Measurements from ENCODE around the gene TRABD2B. TPM values are rescaled to one million over a fixed set of nuclear protein-coding genes. Genes with fewer than 3 reads are reported as not detected.

TRABD2B gene
- polyA plus RNA-seq, 1 of the 3 experiments (the other 2 are of a cell fraction), result 0.03 TPM

- no peak for DNase-seq
- TF ChIP-seq MEF2A (IDR thresholded peaks at IDR 0.05; ENCODE audit: borderline replicate concordance, low read depth), result no peak
- no peak for TF ChIP-seq GABPA (IDR thresholded peaks at IDR 0.05; ENCODE audit: low read depth)
- TF ChIP-seq POLR2AphosphoS5 (IDR thresholded peaks at IDR 0.05; ENCODE audit: low read depth, low read length), result no peak
- no peak for TF ChIP-seq FOXM1 (IDR thresholded peaks at IDR 0.05; ENCODE audit: low read depth)
- no peak for TF ChIP-seq USF1 (IDR thresholded peaks at IDR 0.05; ENCODE audit: borderline replicate concordance, low read depth)
- TF ChIP-seq TAF1 (IDR thresholded peaks at IDR 0.05; ENCODE audit: borderline replicate concordance, low read depth, low read length), result no peak
- TF ChIP-seq FOXJ3 (CRISPR knock-in tag; IDR thresholded peaks at IDR 0.05), result no peak
- TF ChIP-seq PBX3 (IDR thresholded peaks at IDR 0.05), result no peak
- no peak for TF ChIP-seq ELF1 (IDR thresholded peaks at IDR 0.05)
- TF ChIP-seq NRF1 (IDR thresholded peaks at IDR 0.05; ENCODE audit: low read depth, low read length), result no peak
- no peak for TF ChIP-seq RXRA (IDR thresholded peaks at IDR 0.05; ENCODE audit: borderline replicate concordance, low read depth)
- TF ChIP-seq RAD21 (IDR thresholded peaks at IDR 0.05; ENCODE audit: low read length), result no peak
- TF ChIP-seq, protein P1, sequence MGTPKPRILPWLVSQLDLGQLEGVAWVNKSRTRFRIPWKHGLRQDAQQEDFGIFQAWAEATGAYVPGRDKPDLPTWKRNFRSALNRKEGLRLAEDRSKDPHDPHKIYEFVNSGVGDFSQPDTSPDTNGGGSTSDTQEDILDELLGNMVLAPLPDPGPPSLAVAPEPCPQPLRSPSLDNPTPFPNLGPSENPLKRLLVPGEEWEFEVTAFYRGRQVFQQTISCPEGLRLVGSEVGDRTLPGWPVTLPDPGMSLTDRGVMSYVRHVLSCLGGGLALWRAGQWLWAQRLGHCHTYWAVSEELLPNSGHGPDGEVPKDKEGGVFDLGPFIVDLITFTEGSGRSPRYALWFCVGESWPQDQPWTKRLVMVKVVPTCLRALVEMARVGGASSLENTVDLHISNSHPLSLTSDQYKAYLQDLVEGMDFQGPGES (IDR thresholded peaks at IDR 0.05; ENCODE audit: low read depth, low read length), result no peak
- H3K4me3 ChIP-seq (ENCODE audit: low read depth in 2 of 2, low read length in 1 of 2), result no peak overlapping the region
- no peak overlapping the region for H3K9ac ChIP-seq
- H3K9me2 ChIP-seq, result no peaks in the 10 kb centered on the region
- no peak overlapping the region for H2AFZ ChIP-seq (ENCODE audit: low read depth)
- ChIA-PET POLR2A (no interaction called here), CTCF (interaction anchor here (0.9 to 2.9 kb wide), 5 partner anchors 14 to 263 kb away, joined by 3 to 16 read pairs (median 4); no protein-coding TSS in a partner anchor)
- 100% methylated on average over 1 of the region's 1 CpG for WGBS (ENCODE audit: low lambda C conversion rate)
- H3K4me2 ChIP-seq, result no peak overlapping the region
- no peaks in the 10 kb centered on the region for H3K9me3 ChIP-seq
- H3K27me3 ChIP-seq (ENCODE audit: insufficient read depth), result peaks cover 4% of the 10 kb centered on the region; the same call in 1 of the 2 replicates
- H3F3A ChIP-seq (replicated peaks; ENCODE audit: insufficient read depth), result no peaks in the 10 kb centered on the region
- H3K27ac ChIP-seq (ENCODE audit: low read depth in 2 of 2, low read length in 1 of 2), result no peak overlapping the region
- H3K79me2 ChIP-seq (ENCODE audit: insufficient read depth), result no peaks in the 10 kb centered on the region
- H3K4me1 ChIP-seq (ENCODE audit: control insufficient read depth in 1 of 2, insufficient read depth in 2 of 2, low read depth in 1 of 2, low read length in 1 of 2), result peaks cover 0 to 3% of the 10 kb centered on the region in 2 experiments; a peak in 1 of 4 replicates
- H4K20me1 ChIP-seq (ENCODE audit: insufficient read depth), result no peaks in the 10 kb centered on the region
- no peaks in the 10 kb centered on the region for H3K36me3 ChIP-seq (replicated peaks in 1 of 2; ENCODE audit: control insufficient read depth in 1 of 2, insufficient read depth in 2 of 2, low read length in 1 of 2)
These were observed 3.7 kb upstream of the TRABD2B start for GRCh38 chr1:48000883-48001282.

GRCh38 chr1:47999097-47999496 lies 1.9 kb upstream of the TRABD2B start:
- no peak overlapping the region for H3K4me3 ChIP-seq (ENCODE audit: low read depth in 2 of 2, low read length in 1 of 2)
- H3F3A ChIP-seq (replicated peaks; ENCODE audit: insufficient read depth), result no peaks in the 10 kb centered on the region
- no peaks in the 10 kb centered on the region for H3K9me2 ChIP-seq
- no peak overlapping the region for H3K4me2 ChIP-seq
- no peak overlapping the region for H3K9ac ChIP-seq
- H3K27ac ChIP-seq (ENCODE audit: low read depth in 2 of 2, low read length in 1 of 2), result no peak overlapping the region
- WGBS (ENCODE audit: low lambda C conversion rate), result 83% methylated on average over 4 of the region's 4 CpGs
- no peak overlapping the region for H2AFZ ChIP-seq (ENCODE audit: low read depth)
- ChIA-PET CTCF (interaction anchor here (0.8 to 3.4 kb wide), 19 partner anchors 10 to 261 kb away, joined by 3 to 92 read pairs (median 7); no protein-coding TSS in a partner anchor), POLR2A (no interaction called here)
- no peaks in the 10 kb centered on the region for H3K79me2 ChIP-seq (ENCODE audit: insufficient read depth)
- peaks cover 0 to 3% of the 10 kb centered on the region in 2 experiments; a peak in 1 of 4 replicates for H3K4me1 ChIP-seq (ENCODE audit: control insufficient read depth in 1 of 2, insufficient read depth in 2 of 2, low read depth in 1 of 2, low read length in 1 of 2)
- no peaks in the 10 kb centered on the region for H4K20me1 ChIP-seq (ENCODE audit: insufficient read depth)
- no peaks in the 10 kb centered on the region for H3K9me3 ChIP-seq
- peaks cover 4% of the 10 kb centered on the region; the same call in 1 of the 2 replicates for H3K27me3 ChIP-seq (ENCODE audit: insufficient read depth)
- H3K36me3 ChIP-seq (replicated peaks in 1 of 2; ENCODE audit: control insufficient read depth in 1 of 2, insufficient read depth in 2 of 2, low read length in 1 of 2), result no peaks in the 10 kb centered on the region
- DNase-seq, result no peak
- TF ChIP-seq, protein P2, sequence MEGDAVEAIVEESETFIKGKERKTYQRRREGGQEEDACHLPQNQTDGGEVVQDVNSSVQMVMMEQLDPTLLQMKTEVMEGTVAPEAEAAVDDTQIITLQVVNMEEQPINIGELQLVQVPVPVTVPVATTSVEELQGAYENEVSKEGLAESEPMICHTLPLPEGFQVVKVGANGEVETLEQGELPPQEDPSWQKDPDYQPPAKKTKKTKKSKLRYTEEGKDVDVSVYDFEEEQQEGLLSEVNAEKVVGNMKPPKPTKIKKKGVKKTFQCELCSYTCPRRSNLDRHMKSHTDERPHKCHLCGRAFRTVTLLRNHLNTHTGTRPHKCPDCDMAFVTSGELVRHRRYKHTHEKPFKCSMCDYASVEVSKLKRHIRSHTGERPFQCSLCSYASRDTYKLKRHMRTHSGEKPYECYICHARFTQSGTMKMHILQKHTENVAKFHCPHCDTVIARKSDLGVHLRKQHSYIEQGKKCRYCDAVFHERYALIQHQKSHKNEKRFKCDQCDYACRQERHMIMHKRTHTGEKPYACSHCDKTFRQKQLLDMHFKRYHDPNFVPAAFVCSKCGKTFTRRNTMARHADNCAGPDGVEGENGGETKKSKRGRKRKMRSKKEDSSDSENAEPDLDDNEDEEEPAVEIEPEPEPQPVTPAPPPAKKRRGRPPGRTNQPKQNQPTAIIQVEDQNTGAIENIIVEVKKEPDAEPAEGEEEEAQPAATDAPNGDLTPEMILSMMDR (IDR thresholded peaks at IDR 0.05), result no peak
- TF ChIP-seq TAF1 (IDR thresholded peaks at IDR 0.05; ENCODE audit: borderline replicate concordance, low read depth, low read length) (no peak), CHD2 (IDR thresholded peaks at IDR 0.05; ENCODE audit: low read length, partially characterized antibody) (no peak), USF2 (IDR thresholded peaks at IDR 0.05; ENCODE audit: borderline replicate concordance, low read depth, low read length) (no peak), FOSL2 (IDR thresholded peaks at IDR 0.05; ENCODE audit: borderline replicate concordance, low read depth) (no peak), EP300 (IDR thresholded peaks at IDR 0.05; ENCODE audit: borderline replicate concordance in 1 of 2, low read depth in 1 of 2, low read length in 1 of 2) (no peak), JUND (IDR thresholded peaks at IDR 0.05) (no peak), MXI1 (IDR thresholded peaks at IDR 0.05; ENCODE audit: low read depth, low read length) (no peak), TEAD4 (IDR thresholded peaks at IDR 0.05; ENCODE audit: borderline replicate concordance, insufficient read depth) (no peak), FOXJ3 (CRISPR knock-in tag; IDR thresholded peaks at IDR 0.05) (no peak), SIN3A (IDR thresholded peaks at IDR 0.05; ENCODE audit: borderline replicate concordance, low read depth, low read length) (no peak), YY1 (IDR thresholded peaks at IDR 0.05; ENCODE audit: low read depth) (no peak), NFIC (IDR thresholded peaks at IDR 0.05; ENCODE audit: borderline replicate concordance) (no peak), MEF2A (IDR thresholded peaks at IDR 0.05; ENCODE audit: borderline replicate concordance, low read depth) (no peak), SMC3 (IDR thresholded peaks at IDR 0.05; ENCODE audit: low read depth, low read length) (no peak)

Measured in SK-N-SH (cell line).